Hepatocyte (in vitro differentiated cells): Measurements from ENCODE around the gene AICDA.
"Not testable (repeated sequence)": the region's sequence is repeated elsewhere in the genome, so short reads cannot be mapped to it uniquely, and the experiment has no call there.

ENCODE experiments used
- CTCF ChIP-seq: fragments of 200-600 bp; sonication (generic); IDR thresholded peaks from 2 replicates; pipeline ENCODE4 v1.5.1; 2016; ENCODE audit warnings: antibody characterized with exemption, mild to moderate bottlenecking; ENCODE audit not compliant: poor library complexity
- EZH2 ChIP-seq: fragments of 200-600 bp; sonication (generic); IDR thresholded peaks from 2 replicates; pipeline ENCODE4 v1.6.1; 2016; ENCODE audit warnings: antibody characterized with exemption, mild to moderate bottlenecking, borderline replicate concordance

- not testable (repeated sequence) for TF ChIP-seq CTCF, EZH2
Observed at GRCh38 chr12:8635342-8636006, 22.8 kb upstream of the AICDA start.
